GM23338 (cell line): ENCODE data around the gene TUBGCP4. TPM values are rescaled to one million over a fixed set of nuclear protein-coding genes. Genes with fewer than 3 reads are reported as not detected.

Experiments used
- ATAC-seq: fragments of 200-7000 bp; cut with Tn5 transposase; 3 replicates; pipeline ENCODE4 v1.9.1; 2020
- DNase-seq: peaks from one replicate; pipeline ENCODE4 v3.0.0-alpha.2; 2015; ENCODE audit warnings: low spot score
- H2AFZ ChIP-seq: fragments of 200-600 bp; sonication (generic); 2 replicates; pipeline ENCODE4 v1.8.0; 2016; ENCODE audit warnings: antibody characterized with exemption, mild to moderate bottlenecking, moderate library complexity
- H3F3A ChIP-seq: fragments of 200-600 bp; sonication (generic); replicated peaks from 2 replicates; pipeline ENCODE4 v1.8.0; 2017; ENCODE audit warnings: antibody characterized with exemption, mixed run types, low read depth
- H3K27ac ChIP-seq: fragments of 200-600 bp; sonication (generic); 2 replicates; pipeline ENCODE4 v1.6.1; 2016; ENCODE audit warnings: low read depth
- H3K27me3 ChIP-seq: fragments of 200-600 bp; sonication (generic); 2 replicates; pipeline ENCODE4 v1.8.0; 2016; ENCODE audit warnings: mild to moderate bottlenecking, mixed run types, moderate library complexity; ENCODE audit not compliant: insufficient read depth
- H3K36me3 ChIP-seq: fragments of 200-600 bp; sonication (generic); 2 replicates; pipeline ENCODE4 v1.8.0; 2016; ENCODE audit warnings: mild to moderate bottlenecking; ENCODE audit not compliant: insufficient read depth
- H3K4me1 ChIP-seq: fragments of 200-600 bp; sonication (generic); 2 replicates; pipeline ENCODE4 v1.8.0; 2016; ENCODE audit warnings: mild to moderate bottlenecking, moderate library complexity; ENCODE audit not compliant: insufficient read depth
- H3K4me2 ChIP-seq: fragments of 200-600 bp; sonication (generic); 2 replicates; pipeline ENCODE4 v1.7.1; 2017; ENCODE audit warnings: mixed run types
- H3K4me3 ChIP-seq: fragments of 200-600 bp; sonication (generic); 2 replicates; pipeline ENCODE4 v1.6.1; 2016; ENCODE audit warnings: mixed run types
- H3K79me2 ChIP-seq: fragments of 200-600 bp; sonication (generic); replicated peaks from 2 replicates; pipeline ENCODE4 v1.8.0; 2017; ENCODE audit warnings: mild to moderate bottlenecking; ENCODE audit not compliant: insufficient read depth
- H3K9me2 ChIP-seq: fragments of 200-600 bp; sonication (generic); 2 replicates; pipeline ENCODE4 v1.8.0; 2017; ENCODE audit not compliant: insufficient read depth
- H4K20me1 ChIP-seq: fragments of 200-600 bp; sonication (generic); replicated peaks from 2 replicates; pipeline ENCODE4 v1.8.0; 2017; ENCODE audit warnings: mild to moderate bottlenecking; ENCODE audit not compliant: insufficient read depth
- H3K27ac Mint-ChIP-seq: 2 replicates; pipeline ENCODE4 v1.8.0; 2020; ENCODE audit warnings: inconsistent platforms, mild to moderate bottlenecking, moderate library complexity, mixed read lengths
- H3K27me3 Mint-ChIP-seq: 3 replicates; pipeline ENCODE4 v1.8.0; 2022; ENCODE audit warnings: low read depth, mild to moderate bottlenecking, moderate library complexity, mixed read lengths, inconsistent platforms; ENCODE audit not compliant: insufficient read depth, poor library complexity
- H3K36me3 Mint-ChIP-seq: 3 replicates; pipeline ENCODE4 v1.8.0; 2021; ENCODE audit warnings: low read depth, mild to moderate bottlenecking, inconsistent platforms, moderate library complexity, mixed read lengths
- H3K4me1 Mint-ChIP-seq: 3 replicates; pipeline ENCODE4 v1.8.0; 2020; ENCODE audit warnings: mild to moderate bottlenecking, inconsistent platforms, mixed read lengths
- H3K4me3 Mint-ChIP-seq: 3 replicates; pipeline ENCODE4 v1.8.0; 2021; ENCODE audit warnings: moderate library complexity, mild to moderate bottlenecking, inconsistent platforms, mixed read lengths
- H3K9me3 Mint-ChIP-seq: 3 replicates; pipeline ENCODE4 v1.8.0; 2020; ENCODE audit warnings: moderate library complexity, mild to moderate bottlenecking, inconsistent platforms, mixed read lengths
- CREB1 ChIP-seq: fragments of 250-450 bp; sonication (Bioruptor Pico); IDR thresholded peaks from 2 replicates; pipeline ENCODE4 v1.5.0; 2020; ENCODE audit warnings: low read depth, mild to moderate bottlenecking, moderate library complexity
- CTCF ChIP-seq, 2 experiments: fragments of 200-600 bp in 1 of 2; sonication (generic) in 1 of 2; conservative IDR thresholded peaks; 2 replicates each; pipeline versions ENCODE4 v1.5.1 to v1.6.1; 2016 to 2017; ENCODE audit warnings: antibody characterized with exemption in 2 of 2, low read depth in 2 of 2, mild to moderate bottlenecking in 2 of 2, moderate library complexity in 1 of 2
- ETS1 ChIP-seq: IDR thresholded peaks from 2 replicates; pipeline ENCODE4 v1.6.1; 2016; ENCODE audit warnings: antibody characterized with exemption
- JUNB ChIP-seq: IDR thresholded peaks from one replicate; pipeline ENCODE4 v1.6.1; 2016; ENCODE audit warnings: antibody characterized with exemption; ENCODE audit not compliant: unreplicated experiment
- POLR2AphosphoS5 ChIP-seq: IDR thresholded peaks from 2 replicates; pipeline ENCODE4 v1.6.1; 2016; ENCODE audit warnings: antibody characterized with exemption, low read depth
- long read RNA-seq: library from polyadenylated mRNA; unstranded; transcript quantifications from one replicate; pipeline ENCODE4 v2.0.0, GENCODE V29; 2020; ENCODE audit not compliant: unreplicated experiment
- polyA plus RNA-seq: library from polyadenylated mRNA; unstranded; fragments of >200 nt; fragmentation: Nextera tagmentation; extraction: Ambion mirVana; gene quantifications from 2 replicates; pipeline ENCODE4 v1.2.1, GENCODE V29; 2016
- total RNA-seq: library from RNA; depleted of rRNA; stranded (reverse); fragments of >200 nt; shearing (Covaris generic); gene quantifications from 2 replicates; pipeline ENCODE4 v1.2.3, GENCODE V29; 2014; rRNA removed
- TF ChIP-seq, protein P1 (sequence below): IDR thresholded peaks from one replicate; pipeline ENCODE4 v1.6.1; 2018; ENCODE audit warnings: antibody characterized with exemption; ENCODE audit not compliant: unreplicated experiment

TUBGCP4 gene
- total RNA-seq (11.4 and 18.0 TPM in 2 replicates), polyA plus RNA-seq (7.6 and 10.6 TPM in 2 replicates)
- long read RNA-seq, full-length matches to known transcripts: 7 of 10 reads
- long read RNA-seq, partial matches to known transcripts: 1 of 10 reads
- long read RNA-seq, other reads (novel, unspliced or antisense): 2 of 10 reads

DNA sequence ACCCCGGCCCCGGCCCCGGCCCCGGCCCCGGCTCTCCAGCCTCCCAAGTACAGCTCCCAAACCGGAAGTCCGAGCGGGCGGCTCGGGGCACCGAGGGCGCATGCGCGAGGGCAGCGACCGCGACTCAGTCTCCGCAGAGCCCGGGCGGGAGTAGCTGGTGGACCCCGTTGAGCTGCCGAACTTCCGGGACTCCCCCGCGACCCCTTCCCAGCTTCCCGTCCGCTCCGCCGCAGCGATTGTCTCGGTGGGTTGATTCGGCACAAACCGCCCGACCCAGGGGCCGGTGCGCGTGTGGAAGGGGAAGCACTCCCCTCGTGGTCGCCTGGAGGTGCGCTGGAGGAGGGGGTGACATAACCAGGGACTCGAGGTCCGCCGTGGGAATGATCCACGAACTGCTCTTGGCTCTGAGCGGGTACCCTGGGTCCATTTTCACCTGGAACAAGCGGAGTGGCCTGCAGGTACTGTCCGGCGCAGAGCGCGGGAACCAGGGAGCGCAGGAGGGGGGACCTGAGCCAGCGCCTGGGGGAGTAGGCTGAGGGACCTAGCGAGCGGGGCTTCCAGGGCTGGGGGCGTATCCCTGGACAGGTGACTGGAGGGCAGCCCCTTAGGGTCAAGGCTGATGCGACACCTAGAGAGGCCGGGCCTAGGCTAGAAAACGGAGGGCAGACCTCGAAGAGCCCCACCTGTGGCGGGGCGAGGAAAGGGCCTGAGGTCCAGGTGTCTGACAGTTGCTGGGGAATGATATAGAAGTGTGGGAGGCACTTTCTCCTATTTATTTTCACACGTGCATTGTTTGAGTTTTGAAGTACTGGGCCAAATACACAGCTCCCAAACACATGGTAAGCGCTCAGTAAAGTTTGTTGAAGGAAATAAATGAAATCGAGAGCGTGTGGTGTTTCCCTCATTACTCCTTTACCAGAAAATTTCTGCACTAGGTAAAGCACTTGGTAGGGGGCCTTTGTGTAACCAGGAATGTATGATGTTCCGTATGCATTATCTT, at the start of gene TUBGCP4, which contains the start of gene ZSCAN29:
Gene TUBGCP4, plus strand, starts transcription at position 127 of the 1,000 bp plus-strand sequence. Its CDS starts 254 bp downstream, at position 381.
Gene ZSCAN29, minus strand, starts transcription at position 69 of the 1,000 bp plus-strand sequence. CDS start 1,130 bp downstream, outside the sequence.
- TF ChIP-seq ETS1: no peak; the same call in 1 of the 2 replicates
- peak; percentile 51 to 72 for TF ChIP-seq CTCF (conservative IDR thresholded peaks at IDR 0.05; ENCODE audit: low read depth in 2 of 2)
- peak; percentile 75 for TF ChIP-seq POLR2AphosphoS5
- no peak for TF ChIP-seq JUNB
- H3F3A ChIP-seq: 0 out of 2 replicates have a peak, but pooled peaks cover 5% of the 10 kb centered on the region
- peak within 1 kb of the TSS; percentile 99 for H3K4me3 ChIP-seq
- peaks cover 15% of the 10 kb centered on the region; the same call in 1 of the 2 replicates for H3K36me3 ChIP-seq
- peaks cover 25% of the 10 kb centered on the region; the same call in 2 of the 3 replicates for H3K4me1 Mint-ChIP-seq
- no peaks in the 10 kb centered on the region for H3K9me3 Mint-ChIP-seq
- ATAC-seq (peak; percentile 90), DNase-seq (peak; percentile 95)
- H3K4me3 Mint-ChIP-seq: peak within 1 kb of the TSS; percentile 99
- peak within 1 kb of the TSS; percentile 100 for H3K4me2 ChIP-seq
- peaks cover 55% of the 10 kb centered on the region for H3K79me2 ChIP-seq
- H4K20me1 ChIP-seq: peaks cover 18% of the 10 kb centered on the region
- peaks cover 15% of the 10 kb centered on the region for H3K4me1 ChIP-seq
- H3K27me3 Mint-ChIP-seq: peaks cover 13% of the 10 kb centered on the region
- peak within 1 kb of the TSS; percentile 86; the same call in 1 of the 2 replicates for H3K27ac ChIP-seq
- peak within 1 kb of the TSS; percentile 98 for H2AFZ ChIP-seq
- no peaks in the 10 kb centered on the region for H3K27me3 ChIP-seq
- H3K36me3 Mint-ChIP-seq: peaks cover 40% of the 10 kb centered on the region
- H3K27ac Mint-ChIP-seq: peak within 1 kb of the TSS; percentile 88
- no peaks in the 10 kb centered on the region for H3K9me2 ChIP-seq

- no peak overlapping the region for H3K4me3 ChIP-seq
- H3F3A ChIP-seq: peaks cover 2% of the 10 kb centered on the region; the same call in 1 of the 2 replicates
- DNase-seq (no peak), ATAC-seq (no peak)
- Mint-ChIP-seq H3K27me3 (peaks cover 3% of the 10 kb centered on the region), H3K36me3 (peaks cover 5% of the 10 kb centered on the region; the same call in 2 of the 3 replicates), H3K27ac (no peak overlapping the region), H3K9me3 (no peaks in the 10 kb centered on the region), H3K4me3 (no peak overlapping the region), H3K4me1 (peaks cover 9% of the 10 kb centered on the region)
- H4K20me1 ChIP-seq: peaks cover 15% of the 10 kb centered on the region
- H3K9me2 ChIP-seq: no peaks in the 10 kb centered on the region
- H3K27ac ChIP-seq: no peak overlapping the region
- peaks cover 7% of the 10 kb centered on the region for H3K4me1 ChIP-seq
- H3K4me2 ChIP-seq: no peak overlapping the region
- TF ChIP-seq, protein P1, sequence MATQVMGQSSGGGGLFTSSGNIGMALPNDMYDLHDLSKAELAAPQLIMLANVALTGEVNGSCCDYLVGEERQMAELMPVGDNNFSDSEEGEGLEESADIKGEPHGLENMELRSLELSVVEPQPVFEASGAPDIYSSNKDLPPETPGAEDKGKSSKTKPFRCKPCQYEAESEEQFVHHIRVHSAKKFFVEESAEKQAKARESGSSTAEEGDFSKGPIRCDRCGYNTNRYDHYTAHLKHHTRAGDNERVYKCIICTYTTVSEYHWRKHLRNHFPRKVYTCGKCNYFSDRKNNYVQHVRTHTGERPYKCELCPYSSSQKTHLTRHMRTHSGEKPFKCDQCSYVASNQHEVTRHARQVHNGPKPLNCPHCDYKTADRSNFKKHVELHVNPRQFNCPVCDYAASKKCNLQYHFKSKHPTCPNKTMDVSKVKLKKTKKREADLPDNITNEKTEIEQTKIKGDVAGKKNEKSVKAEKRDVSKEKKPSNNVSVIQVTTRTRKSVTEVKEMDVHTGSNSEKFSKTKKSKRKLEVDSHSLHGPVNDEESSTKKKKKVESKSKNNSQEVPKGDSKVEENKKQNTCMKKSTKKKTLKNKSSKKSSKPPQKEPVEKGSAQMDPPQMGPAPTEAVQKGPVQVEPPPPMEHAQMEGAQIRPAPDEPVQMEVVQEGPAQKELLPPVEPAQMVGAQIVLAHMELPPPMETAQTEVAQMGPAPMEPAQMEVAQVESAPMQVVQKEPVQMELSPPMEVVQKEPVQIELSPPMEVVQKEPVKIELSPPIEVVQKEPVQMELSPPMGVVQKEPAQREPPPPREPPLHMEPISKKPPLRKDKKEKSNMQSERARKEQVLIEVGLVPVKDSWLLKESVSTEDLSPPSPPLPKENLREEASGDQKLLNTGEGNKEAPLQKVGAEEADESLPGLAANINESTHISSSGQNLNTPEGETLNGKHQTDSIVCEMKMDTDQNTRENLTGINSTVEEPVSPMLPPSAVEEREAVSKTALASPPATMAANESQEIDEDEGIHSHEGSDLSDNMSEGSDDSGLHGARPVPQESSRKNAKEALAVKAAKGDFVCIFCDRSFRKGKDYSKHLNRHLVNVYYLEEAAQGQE: no peak
- no peak for TF ChIP-seq JUNB
- TF ChIP-seq ETS1: no peak
- TF ChIP-seq CREB1 (CRISPR knock-in tag): no peak
- H3K79me2 ChIP-seq: peaks cover 15% of the 10 kb centered on the region
- no peak overlapping the region for H2AFZ ChIP-seq
- no peaks in the 10 kb centered on the region for H3K27me3 ChIP-seq
- 0 out of 2 replicates have a peak, but pooled peaks cover 6% of the 10 kb centered on the region for H3K36me3 ChIP-seq
Measured at GRCh38 chr15:43325039-43325684, 45.7 kb upstream of the TUBGCP4 start.
